K562 treated with DMSO at 1 percent for 24 hours (cell line): ENCODE data around the gene BET1L. TPM values are rescaled to one million over a fixed set of nuclear protein-coding genes. Genes with fewer than 3 reads are reported as not detected.

Experiments used
- total RNA-seq: library from RNA; unstranded; fragments of 300-600 nt; gene quantifications from 2 replicates; pipeline ENCODE4 v1.2.3, GENCODE V29; 2022; ENCODE audit warnings: low read depth; ENCODE audit not compliant: insufficient read depth

Gene BET1L
- 54.9 and 55.4 TPM in 2 replicates for total RNA-seq

GRCh38 chr11:207208-207862 is at the start of gene BET1L, which contains the start of gene RIC8A:
Gene BET1L, minus strand, starts transcription at chr11:207399. Its CDS starts 78 bp downstream, at chr11:207321.
Gene RIC8A, plus strand, starts transcription at chr11:207708. Its CDS starts 1,147 bp downstream, at chr11:208855.

GRCh38 chr11:236774-237767 is 29.9 kb upstream of the BET1L start, which contains the start of gene PSMD13:
Gene PSMD13, plus strand, starts transcription at chr11:236976. Its CDS starts 74 bp downstream, at chr11:237050.

GRCh38 chr11:235997-236773 is 29.0 kb upstream of the BET1L start, which contains the start of gene SIRT3:
Gene SIRT3, minus strand, starts transcription at chr11:236342. Its CDS starts 14 bp downstream, at chr11:236328.

GRCh38 chr11:192674-193128 is 14.5 kb downstream of the BET1L start, which contains the start of gene SCGB1C1:
Gene SCGB1C1, plus strand, starts transcription at chr11:193078. Its CDS starts 22 bp downstream, at chr11:193100.

Other genes starting within 250 kb of the BET1L start
- gene SCGB1C1, start 14.3 kb downstream of the BET1L start, total RNA-seq, result not detected in 2 replicates
- 128 and 143 TPM in 2 replicates for gene RIC8A, start 309 bp upstream of the BET1L start, total RNA-seq
- gene SIRT3, start 28.9 kb upstream of the BET1L start, total RNA-seq, result 27.0 and 39.8 TPM in 2 replicates
- gene PSMD13, start 29.6 kb upstream of the BET1L start, total RNA-seq, result 173 and 177 TPM in 2 replicates
- 1.2 and 3.3 TPM in 2 replicates for gene NLRP6, start 71.0 kb upstream of the BET1L start, total RNA-seq
- gene PGGHG, start 81.7 kb upstream of the BET1L start, total RNA-seq, result 27.6 and 29.2 TPM in 2 replicates
- not detected in 2 replicates for gene IFITM5, start 92.1 kb upstream of the BET1L start, total RNA-seq
- 327 and 343 TPM in 2 replicates for gene IFITM2, start 100.4 kb upstream of the BET1L start, total RNA-seq
- gene IFITM1, start 106.6 kb upstream of the BET1L start, total RNA-seq, result 817 and 870 TPM in 2 replicates
- 221 and 261 TPM in 2 replicates for gene IFITM3, start 113.5 kb upstream of the BET1L start, total RNA-seq
- 9.3 and 14.9 TPM in 2 replicates for gene B4GALNT4, start 162.1 kb upstream of the BET1L start, total RNA-seq
- gene PKP3, start 186.8 kb upstream of the BET1L start, total RNA-seq, result 76.7 and 82.1 TPM in 2 replicates
- 178 and 181 TPM in 2 replicates for gene SIGIRR, start 207.6 kb upstream of the BET1L start, total RNA-seq
- gene ANO9, start 234.6 kb upstream of the BET1L start, total RNA-seq, result 7.5 and 9.6 TPM in 2 replicates
- 55.5 and 69.8 TPM in 2 replicates for gene PTDSS2, start 242.9 kb upstream of the BET1L start, total RNA-seq